ENCODE results near the gene MAT1A.
"Not testable (repeated sequence)": the region's sequence is repeated elsewhere in the genome, so short reads cannot be mapped to it uniquely, and the experiment has no call there.

DNA sequence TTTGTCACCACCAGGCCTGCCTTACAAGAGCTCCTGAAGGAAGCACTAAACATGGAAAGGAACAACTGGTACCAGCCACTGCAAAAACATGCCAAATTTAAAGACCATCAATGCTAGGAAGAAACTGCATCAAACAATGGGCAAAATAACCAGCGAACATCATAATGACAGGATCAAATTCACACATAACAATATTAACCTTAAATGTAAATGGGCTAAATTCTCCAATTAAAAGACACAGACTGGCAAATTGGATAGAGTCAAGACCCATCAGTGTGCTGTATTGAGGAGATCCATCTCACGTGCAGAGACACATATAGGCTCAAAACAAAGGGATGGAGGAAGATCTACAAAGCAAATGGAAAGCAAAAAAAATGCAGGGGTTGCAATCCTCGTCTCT is 16.5 kb upstream of the MAT1A start:
- TF ChIP-seq EZH2 (IDR thresholded peaks at IDR 0.05); POLR2AphosphoS5 (IDR thresholded peaks at IDR 0.05; ENCODE audit: borderline replicate concordance, low read depth, low read length); FOXP2 (optimal IDR thresholded peaks at IDR 0.05; ENCODE audit: control extremely low read depth, extremely low read length, insufficient read depth): not testable (repeated sequence)
